GM21447 (cell line): ENCODE measurements around the gene RPL10.

Source experiments
- ATAC-seq: cut with Tn5 transposase; IDR thresholded peaks from one replicate; pipeline ENCODE4 v1.9.1; 2021; ENCODE audit not compliant: unreplicated experiment

RPL10 gene

GRCh38 chrX:154443992-154444754 is 46.0 kb downstream of the RPL10 start, which contains the start of gene FAM50A:
TSS of gene FAM50A (plus strand) at chrX:154444141. CDS start at chrX:154444236, 95 bp downstream.
- ATAC-seq: no peak

GRCh38 chrX:154444755-154445246 is 46.6 kb downstream of the RPL10 start:
- ATAC-seq: no peak

- no peak for ATAC-seq
Observed at GRCh38 chrX:154445776-154446175, 47.6 kb downstream of the RPL10 start.

- no peak for ATAC-seq
Observed at GRCh38 chrX:154446430-154446829, 48.3 kb downstream of the RPL10 start.

- ATAC-seq: no peak
Observed at GRCh38 chrX:154448484-154448883, 50.3 kb downstream of the RPL10 start.

GRCh38 chrX:154449618-154450017 is 51.4 kb downstream of the RPL10 start:
- no peak for ATAC-seq

GRCh38 chrX:154450312-154450711 is 52.1 kb downstream of the RPL10 start:
- ATAC-seq: no peak
